ENCODE results near the gene CYB5R4.

Gene CYB5R4

GRCh38 chr6:83978997-83979396, 119.5 kb downstream of the CYB5R4 start:
- TF ChIP-seq CTCF (IDR thresholded peaks at IDR 0.05; ENCODE audit: insufficient read depth, missing control alignments): no peak
- FAIRE-seq (no peak), DNase-seq (ENCODE audit: insufficient read length, low spot score) (no peak)

- no peak for TF ChIP-seq CTCF (IDR thresholded peaks at IDR 0.05; ENCODE audit: insufficient read depth, missing control alignments)
- FAIRE-seq (no peak), DNase-seq (ENCODE audit: insufficient read length, low spot score) (no peak)
These were observed 124.9 kb downstream of the CYB5R4 start for GRCh38 chr6:83984411-83984810.

- TF ChIP-seq CTCF (IDR thresholded peaks at IDR 0.05; ENCODE audit: insufficient read depth, missing control alignments): no peak
- no peak for DNase-seq (ENCODE audit: insufficient read length, low spot score)
- no peak for FAIRE-seq
These were observed 125.8 kb downstream of the CYB5R4 start for GRCh38 chr6:83985308-83985713.

- no peak for DNase-seq (ENCODE audit: insufficient read length, low spot score)
- no peak for TF ChIP-seq CTCF (IDR thresholded peaks at IDR 0.05; ENCODE audit: insufficient read depth, missing control alignments)
- no peak for FAIRE-seq
These were observed 126.2 kb downstream of the CYB5R4 start for GRCh38 chr6:83985715-83986114.

- no peak for TF ChIP-seq CTCF (IDR thresholded peaks at IDR 0.05; ENCODE audit: insufficient read depth, missing control alignments)
- FAIRE-seq (no peak), DNase-seq (ENCODE audit: insufficient read length, low spot score) (no peak)
These were observed 138.6 kb downstream of the CYB5R4 start for GRCh38 chr6:83998021-83998584.

- no peak for FAIRE-seq
- no peak for DNase-seq (ENCODE audit: insufficient read length, low spot score)
- TF ChIP-seq CTCF (IDR thresholded peaks at IDR 0.05; ENCODE audit: insufficient read depth, missing control alignments): no peak
These were observed 141.6 kb downstream of the CYB5R4 start for GRCh38 chr6:84001119-84001518.

GRCh38 chr6:84002226-84002625, 142.7 kb downstream of the CYB5R4 start:
- FAIRE-seq (no peak), DNase-seq (ENCODE audit: insufficient read length, low spot score) (no peak)
- TF ChIP-seq CTCF (IDR thresholded peaks at IDR 0.05; ENCODE audit: insufficient read depth, missing control alignments): no peak

Measured in D721Med (cell line).